Measurements from ENCODE around the gene ITGA2.

The ITGA2 gene

GRCh38 chr5:52989781-52990527 lies 802 bp downstream of the ITGA2 start:
- no peak for DNase-seq

- DNase-seq = no peak
Observed at GRCh38 chr5:52990528-52990925, 1.4 kb downstream of the ITGA2 start.

DNA sequence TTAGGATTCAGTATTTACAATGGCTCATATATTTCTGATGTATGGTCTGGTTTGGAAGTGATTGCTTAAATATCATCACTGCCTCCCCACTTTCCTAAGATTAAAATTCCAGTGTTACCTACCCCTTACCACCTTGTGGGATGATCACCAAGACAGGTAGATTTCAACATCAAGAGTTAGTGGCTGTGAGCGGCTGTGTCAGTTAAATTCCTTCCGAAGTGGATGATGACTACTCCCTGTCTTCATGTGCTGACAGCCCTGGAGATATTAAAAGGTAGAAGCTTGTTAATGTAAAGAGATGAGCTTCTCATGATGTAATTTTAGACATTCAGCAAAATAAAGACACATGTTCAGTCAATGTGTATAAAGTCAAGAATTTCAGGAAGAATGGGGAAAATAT lies 4.2 kb downstream of the ITGA2 start:
- DNase-seq = no peak

DNA sequence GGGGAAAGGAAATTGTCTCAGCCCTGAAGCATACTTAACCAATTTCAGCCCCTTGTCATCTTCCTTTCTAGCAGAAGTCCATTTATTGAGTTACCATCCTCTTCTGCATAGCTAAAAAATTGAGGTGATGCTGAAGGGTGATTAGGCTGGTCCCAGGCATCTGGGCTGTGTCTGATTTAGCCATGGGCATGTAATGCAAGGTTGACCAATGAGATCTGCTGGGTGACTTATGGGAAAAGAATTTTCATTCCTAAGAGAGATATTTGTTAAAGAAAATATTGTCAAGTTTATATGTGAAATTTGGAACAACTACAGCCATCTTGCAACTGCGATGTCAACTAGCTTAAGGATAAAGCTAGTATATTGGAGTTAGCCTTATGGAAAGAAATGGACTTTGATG lies 5.1 kb downstream of the ITGA2 start:
- no peak for DNase-seq

GRCh38 chr5:52995095-52995494 lies 5.9 kb downstream of the ITGA2 start:
- no peak for DNase-seq

DNA sequence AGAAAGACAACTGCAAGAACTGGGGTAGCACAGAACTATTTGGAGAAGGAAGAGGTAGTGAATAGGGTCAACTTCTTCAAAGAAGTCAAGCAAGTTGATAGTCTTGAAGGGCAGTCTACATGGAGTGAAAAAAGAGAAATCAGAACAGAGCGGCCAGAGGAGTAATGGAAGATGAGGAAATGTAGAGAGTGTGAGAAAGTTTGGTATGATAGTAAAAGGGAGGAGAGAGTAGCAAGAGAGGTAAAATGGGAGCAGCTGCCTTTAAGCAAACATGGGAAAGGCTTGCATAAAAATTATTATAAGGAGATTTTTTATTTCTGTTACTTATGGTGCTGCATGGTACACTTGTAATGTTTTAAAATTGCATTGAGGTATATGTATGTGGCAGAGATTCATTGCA lies 6.8 kb downstream of the ITGA2 start:
- DNase-seq = no peak

GRCh38 chr5:52996979-52997378 lies 7.8 kb downstream of the ITGA2 start:
- no peak for DNase-seq

DNA sequence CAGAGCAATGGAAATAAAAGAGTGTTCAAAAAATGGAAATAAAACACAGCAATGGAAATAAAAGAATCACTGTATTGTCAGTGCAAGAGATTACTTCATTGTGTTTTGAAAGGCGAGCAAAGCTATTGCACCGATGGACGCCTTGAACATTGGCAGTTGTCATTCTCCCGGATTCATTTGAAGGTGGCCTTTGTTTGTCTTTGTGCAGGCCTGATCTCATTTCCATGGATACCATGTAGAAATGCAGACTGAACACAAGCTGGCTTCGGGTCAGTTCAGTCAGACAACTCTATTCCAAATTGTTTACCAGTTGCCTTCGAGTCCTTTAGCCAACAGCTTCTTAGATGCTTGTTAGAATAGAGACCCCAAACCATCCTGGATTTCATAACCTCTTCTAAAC lies 8.3 kb downstream of the ITGA2 start:
- no peak for DNase-seq

DNA sequence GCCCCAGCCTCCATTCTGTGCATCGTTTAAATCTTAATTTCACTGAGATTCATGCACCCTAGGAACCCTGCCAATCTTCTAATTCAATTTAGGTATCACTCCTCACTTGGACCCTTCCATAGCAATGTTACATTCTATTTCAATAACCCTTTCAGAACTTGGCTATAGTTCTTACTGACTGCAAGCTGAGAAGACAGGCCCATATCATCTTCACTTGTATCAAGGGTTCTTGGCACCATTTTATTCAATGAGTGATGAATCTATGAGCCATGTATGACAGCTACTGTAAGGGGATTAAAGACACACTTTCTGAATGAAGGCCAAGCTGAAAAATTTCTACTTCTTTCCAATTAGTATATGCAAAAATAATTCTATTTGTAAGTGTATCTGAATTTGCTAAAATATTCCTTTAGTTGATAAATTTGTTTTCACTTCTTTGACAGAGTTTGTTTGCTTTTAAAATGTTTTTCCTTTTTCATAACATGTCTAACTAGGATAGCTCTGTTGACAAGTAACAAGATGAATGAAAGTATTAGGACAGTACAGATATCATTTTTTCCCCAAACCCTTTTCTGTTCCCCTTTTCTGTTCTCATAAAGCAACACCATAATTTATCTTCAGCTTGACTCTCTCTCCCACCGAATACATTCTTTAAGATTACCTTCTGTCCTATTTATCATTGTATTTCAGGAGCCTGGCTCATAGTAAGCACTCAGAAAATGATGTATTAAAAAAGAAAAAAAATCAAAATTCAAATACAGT lies 9.6 kb downstream of the ITGA2 start:
- DNase-seq = no peak

DNA sequence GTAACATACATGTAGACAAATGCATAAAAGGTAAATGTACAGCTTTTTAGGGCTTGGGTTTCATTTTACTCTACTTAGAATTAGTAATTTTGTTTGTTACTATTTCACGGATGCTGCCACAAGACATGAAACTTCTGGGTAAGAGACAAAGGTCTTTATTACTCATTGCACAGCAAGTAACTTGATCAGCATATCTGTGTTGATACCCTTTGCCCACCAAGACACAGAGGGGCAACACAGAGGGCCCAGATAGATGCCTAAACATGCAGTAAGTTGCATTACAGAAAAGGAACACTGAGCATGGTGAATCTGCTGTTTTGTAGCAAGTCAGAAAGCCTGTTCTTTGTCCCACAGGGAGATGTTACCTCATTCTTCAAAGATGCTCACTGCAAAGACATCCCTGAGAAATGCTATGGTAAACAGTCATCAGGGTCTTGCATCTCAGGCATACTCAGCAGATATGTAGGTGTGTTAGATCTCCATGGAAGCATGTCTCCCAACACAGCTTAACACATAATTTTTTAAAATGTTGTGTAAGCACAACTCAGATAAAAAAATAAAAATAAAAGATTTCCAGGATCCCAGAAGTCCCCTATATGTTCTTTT lies 10.3 kb downstream of the ITGA2 start:
- DNase-seq = no peak

DNA sequence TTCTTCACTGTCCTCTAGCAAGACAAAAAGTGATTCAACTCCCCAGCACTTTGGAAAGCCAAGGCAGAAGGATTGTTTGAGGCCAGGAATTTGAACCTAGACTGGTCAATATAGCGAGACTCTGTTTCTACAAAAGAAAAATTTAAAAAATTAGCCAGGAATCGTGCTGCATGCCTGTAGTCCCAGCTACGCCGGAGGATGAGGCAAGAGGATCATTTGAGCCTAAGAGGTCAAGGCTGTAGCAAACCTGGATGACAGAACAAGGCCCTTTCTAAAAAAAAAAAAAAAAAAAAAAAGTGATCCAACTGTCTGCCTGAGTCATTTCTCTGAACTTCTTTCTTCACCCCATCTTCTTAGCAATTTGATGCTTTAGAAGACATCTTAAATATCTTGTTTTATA lies 12.4 kb downstream of the ITGA2 start:
- DNase-seq = no peak

DNA sequence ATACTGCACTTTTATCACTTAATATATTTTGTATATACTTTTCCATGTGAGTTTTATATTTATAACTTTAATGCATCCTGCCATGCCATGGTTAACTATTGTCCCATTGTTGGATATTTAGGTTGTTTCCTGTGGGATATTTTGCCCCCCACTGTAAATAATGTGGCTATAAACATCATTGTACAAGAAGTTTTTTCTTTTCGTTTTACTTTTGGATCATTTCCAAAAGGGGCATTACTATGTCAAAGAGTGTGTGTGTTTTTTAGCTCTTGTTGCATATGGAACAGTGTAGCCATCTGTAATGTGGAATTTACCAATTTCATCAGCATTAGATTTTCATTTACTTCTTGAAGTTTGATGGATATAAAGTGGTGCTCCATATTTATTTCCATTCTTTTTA lies 13.3 kb downstream of the ITGA2 start:
- no peak for DNase-seq

DNA sequence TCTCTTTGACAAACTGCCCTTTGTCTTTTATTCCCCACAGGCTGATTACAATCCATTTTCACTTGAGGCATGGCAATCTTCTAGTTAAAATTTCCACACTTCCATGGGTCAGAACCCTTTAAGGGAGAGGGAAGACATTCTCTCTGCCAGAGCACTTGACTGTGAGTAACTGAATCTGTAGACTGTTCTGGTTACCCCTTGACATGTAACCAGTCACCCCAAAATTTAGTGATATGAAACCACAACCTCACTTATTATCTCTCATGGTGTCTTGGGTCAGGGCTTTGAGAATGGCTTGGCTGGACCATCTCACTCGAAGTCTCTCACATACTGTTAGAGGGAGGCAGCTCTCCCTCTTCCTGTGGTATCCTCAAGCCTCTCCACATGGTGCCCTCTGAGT lies 14.0 kb downstream of the ITGA2 start:
- no peak for DNase-seq

DNA sequence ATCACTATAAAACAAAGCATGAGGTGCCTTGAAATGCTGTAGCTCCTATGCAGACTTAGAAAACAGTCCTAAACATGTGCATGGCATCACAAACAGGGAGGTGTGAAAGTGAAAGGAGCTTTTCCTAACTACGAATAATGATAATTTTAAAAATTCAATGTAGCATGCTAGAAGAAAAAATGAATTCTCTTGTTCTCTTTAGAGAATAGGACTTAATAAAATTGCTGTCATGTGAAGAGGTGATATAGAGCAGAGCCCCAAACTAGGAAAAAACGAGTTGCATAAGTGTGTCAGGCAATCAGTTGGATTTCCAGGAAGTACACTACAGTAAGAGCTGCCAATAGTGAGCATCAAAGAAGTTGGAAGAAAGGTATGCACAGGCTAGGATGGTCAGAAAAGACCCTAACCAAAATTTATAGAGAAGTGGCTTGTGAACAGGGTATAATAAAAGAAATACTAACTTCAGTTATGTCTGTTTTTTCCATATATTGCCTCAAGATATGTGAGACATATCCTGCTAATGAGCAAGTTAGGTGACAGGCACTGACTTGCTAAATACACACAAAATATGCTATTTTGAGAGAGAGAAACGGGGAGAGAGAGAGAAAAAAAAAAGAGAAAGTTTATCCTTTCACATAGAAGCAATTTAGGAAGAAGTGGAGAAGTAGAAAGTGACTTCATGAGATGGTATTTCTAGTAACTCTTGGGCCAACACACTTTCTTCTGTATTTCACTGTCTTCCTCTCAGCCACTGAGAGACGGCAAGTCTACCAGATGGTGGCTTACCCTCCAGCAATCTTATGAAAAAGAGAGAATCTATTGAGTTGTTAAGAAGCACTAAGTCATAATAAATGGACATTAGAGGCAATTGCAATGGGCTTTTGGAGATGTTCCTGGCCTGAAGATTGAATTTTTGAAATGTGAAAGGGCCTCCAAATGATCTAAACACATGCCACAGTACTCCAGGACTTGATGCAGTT lies 18.0 kb downstream of the ITGA2 start:
- DNase-seq = no peak

DNA sequence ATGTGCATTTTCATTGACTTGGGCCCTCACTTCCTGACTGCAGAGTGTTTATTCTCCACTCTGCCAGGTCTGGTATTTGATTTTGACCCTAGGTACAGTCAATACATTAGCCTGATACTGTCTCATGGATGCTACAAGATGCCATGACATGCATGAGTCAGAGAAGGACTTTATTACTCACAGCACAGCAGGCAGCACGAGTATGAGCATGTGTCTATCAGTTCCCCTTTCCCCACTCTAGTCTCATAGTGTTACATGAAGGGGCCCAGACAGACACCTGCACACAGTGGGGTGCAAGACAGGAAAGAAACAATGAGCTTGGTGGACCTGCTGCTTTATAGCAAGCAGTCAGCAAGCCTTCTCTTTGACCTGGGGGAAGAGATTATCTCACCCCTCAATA lies 19.6 kb downstream of the ITGA2 start:
- no peak for DNase-seq

DNA sequence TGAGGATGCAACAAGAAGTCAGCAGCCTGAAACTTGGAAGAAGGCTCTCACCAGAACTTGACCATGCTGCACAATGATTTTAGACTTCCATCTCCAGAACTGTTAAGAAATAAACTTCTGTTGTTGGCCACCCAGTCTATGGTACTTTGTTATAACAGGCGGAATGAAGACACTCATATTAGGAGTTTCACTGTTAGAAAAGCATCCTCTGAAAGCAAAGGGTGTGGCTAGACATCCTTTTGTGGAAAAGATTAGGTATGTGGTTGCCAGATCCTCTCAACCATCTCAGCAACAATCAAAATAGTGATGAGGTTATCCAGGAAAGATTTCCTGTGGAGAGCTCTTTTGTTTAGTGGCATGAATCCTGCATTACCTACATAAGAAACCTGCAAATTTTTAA lies 20.7 kb downstream of the ITGA2 start:
- DNase-seq = no peak

GRCh38 chr5:53010814-53011213 lies 21.7 kb downstream of the ITGA2 start:
- no peak for DNase-seq

DNA sequence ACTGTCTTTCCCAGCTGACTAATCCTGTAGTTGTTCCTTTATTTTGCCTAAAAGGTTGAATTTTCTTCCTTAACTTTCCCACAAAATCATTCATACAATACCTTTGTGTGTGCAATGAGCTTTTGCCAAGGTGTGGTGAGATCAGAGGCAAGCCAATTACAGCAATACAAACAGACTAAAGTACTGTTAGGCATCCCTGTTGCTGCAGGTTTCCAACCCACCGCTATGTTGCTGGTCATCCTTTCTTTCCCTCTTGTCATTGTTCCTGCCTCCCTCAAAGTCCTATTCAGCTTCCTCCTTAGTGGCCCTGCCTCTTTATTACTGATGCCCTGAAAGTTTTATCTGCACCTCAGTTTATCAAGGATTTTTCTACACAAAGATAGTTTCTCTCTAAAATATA lies 22.1 kb downstream of the ITGA2 start:
- DNase-seq = no peak

- no peak for DNase-seq
Observed at GRCh38 chr5:53013857-53014256, 24.7 kb downstream of the ITGA2 start.

- DNase-seq = no peak
Observed at GRCh38 chr5:53017383-53017782, 28.2 kb downstream of the ITGA2 start.

DNA sequence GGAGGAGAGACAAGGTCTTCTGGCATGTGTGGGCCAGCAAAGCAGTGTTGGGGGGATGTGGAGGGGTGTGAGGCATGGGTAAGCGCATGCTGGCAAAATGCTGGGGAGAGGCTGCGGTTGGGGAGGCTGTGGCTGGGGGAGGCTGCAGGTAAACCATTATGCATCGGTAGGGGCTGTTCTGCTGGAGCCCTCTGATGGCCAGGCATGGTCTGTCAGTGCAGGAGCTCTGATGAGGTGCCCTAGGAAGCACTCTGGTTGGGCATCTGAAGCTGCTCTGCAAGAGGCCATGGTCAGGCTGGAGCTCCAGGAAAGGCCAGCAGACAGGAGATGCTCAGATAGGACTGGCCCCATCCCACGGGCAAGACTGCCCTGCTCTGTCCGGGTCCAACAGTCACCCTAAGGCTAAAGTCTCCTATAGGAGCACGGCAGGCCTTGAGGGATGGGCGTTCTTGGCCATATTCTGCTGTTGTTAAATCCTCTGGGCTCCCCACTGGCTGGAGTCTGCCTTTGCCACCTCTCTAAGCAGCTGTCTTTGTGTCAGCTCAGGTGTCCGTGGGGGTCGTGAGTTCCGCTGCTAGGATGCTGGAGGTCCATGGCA lies 28.7 kb downstream of the ITGA2 start:
- no peak for DNase-seq

DNA sequence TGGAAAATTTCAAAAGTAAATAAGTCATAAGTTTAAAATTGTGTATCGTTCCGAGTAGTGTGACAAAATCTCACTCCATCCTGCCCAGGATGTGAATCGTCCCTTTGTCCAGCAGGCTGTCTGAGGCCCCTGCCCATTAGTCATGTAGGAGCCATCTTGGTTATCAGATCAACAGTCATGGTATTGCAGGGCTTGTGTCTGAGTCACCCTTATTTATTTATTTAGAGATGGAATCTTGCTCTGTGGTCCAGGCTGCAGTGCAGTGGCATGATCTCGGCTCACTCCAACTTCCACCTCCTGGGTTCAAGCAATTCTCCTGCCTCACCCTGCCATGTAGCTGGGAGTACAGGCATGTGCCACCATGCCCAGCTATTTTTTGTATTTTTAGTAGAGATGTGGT lies 30.2 kb downstream of the ITGA2 start:
- no peak for DNase-seq
